Common myeloid progenitor, CD34-positive (primary cell): ENCODE data around the gene GRIN2D. TPM values are rescaled to one million over a fixed set of nuclear protein-coding genes. Genes with fewer than 3 reads are reported as not detected.

ENCODE experiments used
- CTCF ChIA-PET: fragments of 350-600 bp; sonication (Branson Sonifier 250); formaldehyde crosslinking; loops from one replicate; lab custom pipeline; 2021; ENCODE audit warnings: antibody characterized with exemption; lab: Charles Lee
- POLR2A ChIA-PET: fragments of 350-600 bp; sonication (Branson Sonifier 250); formaldehyde crosslinking; loops from one replicate; lab custom pipeline; 2021; ENCODE audit warnings: antibody characterized with exemption; lab: Charles Lee
- DNase-seq, 3 donors: peaks; one replicate each; pipeline versions ENCODE4 v3.0.0 to v3.0.0-alpha.2; 2013
- H3K27ac ChIP-seq, 2 experiments: 1 replicate in 1 of 2; 2 replicates in 1 of 2; pipeline ENCODE4 v1.7.0; 2013; ENCODE audit warnings: inconsistent platforms in 2 of 2, low read length in 2 of 2, mild to moderate bottlenecking in 2 of 2, low read depth in 1 of 2, moderate library complexity in 1 of 2; ENCODE audit not compliant: severe bottlenecking in 2 of 2, insufficient read depth in 1 of 2, poor library complexity in 1 of 2
- H3K27me3 ChIP-seq, 5 experiments: replicated peaks in 2 of 5; 1 replicate in 3 of 5; 2 replicates in 2 of 5; pipeline versions ENCODE4 v1.6.1 to v1.7.0; 2013; ENCODE audit warnings: low read length in 4 of 5, mild to moderate bottlenecking in 2 of 5, moderate library complexity in 2 of 5, inconsistent platforms in 1 of 5; ENCODE audit not compliant: insufficient read depth in 5 of 5, control insufficient read depth in 4 of 5
- H3K36me3 ChIP-seq, 4 experiments: 1 replicate in 2 of 4; 2 replicates in 2 of 4; pipeline versions ENCODE4 v1.6.1 to v1.7.0; 2013; ENCODE audit warnings: low read length in 3 of 4, control low read depth in 1 of 4, mild to moderate bottlenecking in 1 of 4; ENCODE audit not compliant: control insufficient read depth in 4 of 4, insufficient read depth in 4 of 4
- H3K4me1 ChIP-seq, 4 experiments: 1 replicate in 3 of 4; 2 replicates in 1 of 4; pipeline versions ENCODE4 v1.6.1 to v1.7.1; 2013; ENCODE audit warnings: low read length in 3 of 4, mild to moderate bottlenecking in 3 of 4, control low read depth in 1 of 4, inconsistent platforms in 1 of 4, moderate library complexity in 1 of 4; ENCODE audit not compliant: control insufficient read depth in 4 of 4, insufficient read depth in 4 of 4; ENCODE audit errors: control extremely low read depth in 1 of 4
- H3K4me3 ChIP-seq, 7 experiments: 1 replicate in 4 of 7; 2 replicates in 3 of 7; pipeline versions ENCODE4 v1.5.1 to v1.7.0; 2013; ENCODE audit warnings: mild to moderate bottlenecking in 7 of 7, low read length in 6 of 7, moderate library complexity in 6 of 7, inconsistent platforms in 2 of 7, low read depth in 2 of 7, control low read depth in 1 of 7; ENCODE audit not compliant: insufficient read depth in 4 of 7, control insufficient read depth in 1 of 7; ENCODE audit errors: extremely low read depth in 1 of 7
- H3K9me3 ChIP-seq, 5 experiments: 1 replicate in 4 of 5; 2 replicates in 1 of 5; pipeline versions ENCODE4 v1.6.1 to v1.7.1; 2013; ENCODE audit warnings: low read length in 4 of 5, mild to moderate bottlenecking in 2 of 5, inconsistent platforms in 1 of 5, low read depth in 1 of 5, moderate library complexity in 1 of 5; ENCODE audit not compliant: control insufficient read depth in 4 of 5, insufficient read depth in 2 of 5; ENCODE audit errors: control extremely low read depth in 1 of 5
- WGBS: methylation state at CpG from one replicate; pipeline ENCODE4 v1.1.5; 2013; ENCODE audit not compliant: insufficient coverage; 5-methylcytosine and 5-hydroxymethylcytosine counted together
- polyA plus RNA-seq: library from polyadenylated mRNA; unstranded; fragments of 120-200 nt; gene quantifications from one replicate; pipeline ENCODE4 v1.2.1, GENCODE V29; 2013

The GRIN2D gene
- polyA plus RNA-seq = 0.21 TPM

DNA sequence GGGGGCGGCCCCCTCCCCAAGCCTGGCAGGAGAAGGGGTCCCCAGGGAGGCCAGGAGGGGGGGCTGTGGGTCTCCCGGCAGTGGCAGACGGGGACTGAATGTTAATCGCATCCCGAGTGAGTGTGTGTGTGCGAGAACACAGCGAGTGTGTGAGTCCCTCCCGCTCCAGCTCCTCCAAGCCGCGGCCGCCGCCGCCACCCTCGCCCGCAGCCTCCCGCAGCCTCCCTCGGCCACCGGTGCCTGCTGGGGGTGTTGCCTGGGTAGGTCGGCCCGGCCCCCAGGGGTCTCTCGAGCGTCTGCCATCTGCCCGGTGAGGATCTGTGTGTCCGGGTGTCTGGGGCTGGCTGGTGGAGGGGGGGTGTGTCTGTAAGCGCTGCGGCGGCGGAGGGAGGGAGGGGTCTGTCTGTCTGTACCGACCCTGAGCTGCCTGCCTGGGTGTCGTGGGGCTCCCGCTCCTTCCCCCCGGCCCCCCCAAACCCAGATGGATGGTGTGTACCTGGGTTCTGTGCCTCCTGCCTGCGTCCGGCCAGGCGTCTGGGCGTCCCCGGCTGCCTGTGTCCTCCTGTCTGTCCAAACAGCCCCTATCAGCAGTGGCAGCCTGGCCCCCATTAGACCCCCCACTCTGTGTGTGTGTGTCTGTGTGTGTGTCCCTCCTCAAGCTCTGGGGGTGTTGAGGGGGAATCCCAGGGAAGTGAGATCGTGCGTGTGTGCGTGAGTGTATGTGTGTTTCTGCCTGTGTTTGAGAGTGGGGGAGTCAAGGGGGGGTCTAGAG lies at the start of gene GRIN2D:
Gene GRIN2D, plus strand, starts transcription at position 110 of the 772 bp plus-strand sequence. CDS start 4,725 bp downstream, outside the sequence.
- WGBS = 0% methylated on average over 25 of the region's 40 CpGs
- CTCF ChIA-PET = interaction anchor here (0.6 kb wide), 1 partner anchor 37 kb away, joined by 3 read pairs; no protein-coding TSS in a partner anchor
- Histone ChIP-seq H3K4me3 (peak within 1 kb of the TSS in 4 of 7 experiments; percentile 6 to 48 (median 34)), H3K27me3 (peaks cover 0 to 60% (median 33%) of the 10 kb centered on the region in 5 experiments), H3K4me1 (peaks cover 0 to 54% (median 38%) of the 10 kb centered on the region in 4 experiments), H3K36me3 (peaks cover 0 to 8% (median 4%) of the 10 kb centered on the region in 4 experiments), H3K9me3 (no peaks in the 10 kb centered on the region), H3K27ac (no peak within 1 kb of the TSS)
- peak in 2 of 3 donors; percentile 77 to 81 for DNase-seq
- POLR2A ChIA-PET = interaction anchor here (0.6 kb wide), 1 partner anchor 42 kb away, joined by 3 read pairs; no protein-coding TSS in a partner anchor

DNA sequence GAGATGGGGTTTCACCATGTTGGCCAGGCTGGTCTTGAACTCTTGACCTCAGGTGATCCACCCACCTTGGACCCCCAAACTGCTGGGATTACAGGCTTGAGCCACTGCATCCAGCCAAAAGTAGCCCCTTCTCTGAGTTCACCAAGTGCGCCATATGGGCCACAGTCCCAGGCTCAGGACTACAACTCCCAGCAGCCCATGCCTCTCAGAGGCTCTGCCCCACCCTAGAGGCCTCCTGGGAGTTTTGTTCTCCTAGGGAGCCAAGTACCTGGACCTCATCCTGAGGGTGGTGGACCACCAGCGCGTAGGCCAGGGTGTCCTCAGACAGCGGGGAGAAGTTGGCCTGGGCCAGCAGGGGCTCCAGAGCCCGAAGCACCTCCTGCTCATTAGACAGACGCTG lies 48.6 kb upstream of the GRIN2D start:
- Histone ChIP-seq H3K27me3 (no peaks in the 10 kb centered on the region), H3K27ac (no peak overlapping the region), H3K9me3 (no peaks in the 10 kb centered on the region), H3K4me3 (no peak overlapping the region), H3K4me1 (no peaks in the 10 kb centered on the region), H3K36me3 (peaks cover 0 to 5% (median 2%) of the 10 kb centered on the region in 4 experiments)
- ChIA-PET POLR2A (no interaction called here), CTCF (no interaction called here)
- DNase-seq = no peak
- 95% methylated on average over 5 of the region's 6 CpGs for WGBS

DNA sequence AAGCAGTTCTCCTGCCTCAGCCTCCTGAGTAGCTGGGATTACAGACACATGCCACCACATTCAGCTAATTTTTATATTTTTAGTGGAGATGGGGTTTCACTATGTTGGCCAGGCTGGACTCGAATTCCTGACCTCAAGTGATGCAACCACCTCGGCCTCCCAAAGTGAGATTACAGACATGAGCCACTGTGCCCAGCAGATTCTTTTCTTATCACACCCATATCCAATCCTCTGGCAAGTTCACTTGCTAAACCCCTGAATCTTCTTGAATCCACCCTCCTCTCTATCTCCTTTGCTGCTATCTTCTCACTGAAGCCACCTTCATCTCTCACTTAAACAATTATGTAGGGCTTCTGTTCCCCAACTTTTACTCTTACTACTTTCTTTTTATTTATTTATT lies 47.3 kb upstream of the GRIN2D start:
- no peaks in the 10 kb centered on the region for H3K9me3 ChIP-seq
- ChIA-PET POLR2A (no interaction called here), CTCF (interaction anchor here (1.0 to 3.3 kb wide), 4 partner anchors 8 to 238 kb away, joined by 3 to 22 read pairs (median 4); no protein-coding TSS in a partner anchor)
- H3K27me3 ChIP-seq = no peaks in the 10 kb centered on the region
- peaks cover 0 to 5% (median 2%) of the 10 kb centered on the region in 4 experiments for H3K36me3 ChIP-seq
- H3K4me3 ChIP-seq = no peak overlapping the region
- WGBS = 100% methylated on average over 1 of the region's 2 CpGs
- H3K27ac ChIP-seq = no peak overlapping the region
- DNase-seq = no peak
- no peaks in the 10 kb centered on the region for H3K4me1 ChIP-seq

- Histone ChIP-seq H3K4me1 (no peaks in the 10 kb centered on the region), H3K27me3 (no peaks in the 10 kb centered on the region), H3K36me3 (no peaks in the 10 kb centered on the region), H3K9me3 (no peaks in the 10 kb centered on the region), H3K4me3 (no peak overlapping the region), H3K27ac (no peak overlapping the region)
- DNase-seq = no peak
- WGBS = 90% methylated on average over 5 of the region's 5 CpGs
- ChIA-PET POLR2A (no interaction called here), CTCF (interaction anchor here (1.0 to 3.3 kb wide), 4 partner anchors 9 to 262 kb away, joined by 3 to 22 read pairs (median 4); no protein-coding TSS in a partner anchor)
Measured at GRCh38 chr19:48348045-48348444, 45.4 kb upstream of the GRIN2D start.

- CTCF ChIA-PET = interaction anchor here (0.5 to 1.3 kb wide), 4 partner anchors 14 to 261 kb away, joined by 3 to 4 read pairs (median 3); no protein-coding TSS in a partner anchor
- Histone ChIP-seq H3K9me3 (no peaks in the 10 kb centered on the region), H3K27me3 (no peaks in the 10 kb centered on the region), H3K27ac (no peak overlapping the region), H3K36me3 (no peaks in the 10 kb centered on the region), H3K4me1 (peaks cover 0 to 2% (median 0%) of the 10 kb centered on the region in 4 experiments), H3K4me3 (no peak overlapping the region)
- WGBS = 90% methylated on average over 6 of the region's 7 CpGs
- POLR2A ChIA-PET = no interaction called here
- DNase-seq = no peak
Measured at GRCh38 chr19:48348737-48349136, 44.7 kb upstream of the GRIN2D start.

DNA sequence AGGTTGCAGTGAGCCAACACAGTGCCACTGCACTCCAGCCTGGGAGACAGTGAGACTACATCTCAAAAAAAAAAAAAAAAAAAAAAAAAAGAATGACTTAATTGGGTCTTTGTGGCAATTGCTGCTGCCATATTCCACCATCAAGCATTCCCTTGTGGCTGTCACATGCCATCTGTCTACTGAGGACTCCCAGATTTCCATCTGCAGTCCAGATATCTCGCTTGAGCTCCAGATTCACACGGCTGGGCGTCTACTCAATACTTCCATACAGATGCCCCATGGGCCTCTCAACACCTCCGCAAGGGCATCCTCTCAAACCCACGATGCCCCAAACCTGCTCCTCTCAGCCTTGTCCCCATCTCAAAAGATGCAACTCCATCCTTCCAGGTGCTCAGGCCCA lies 42.6 kb upstream of the GRIN2D start:
- ChIA-PET POLR2A (no interaction called here), CTCF (interaction anchor here (0.7 to 2.3 kb wide), 7 partner anchors 8 to 258 kb away, joined by 3 to 9 read pairs (median 4); partner anchors contain the start of gene KDELR1)
- Histone ChIP-seq H3K27ac (no peak overlapping the region), H3K9me3 (no peaks in the 10 kb centered on the region), H3K4me3 (no peak overlapping the region), H3K4me1 (peaks cover 0 to 4% (median 0%) of the 10 kb centered on the region in 4 experiments), H3K36me3 (no peaks in the 10 kb centered on the region), H3K27me3 (no peaks in the 10 kb centered on the region)
- WGBS = 96% methylated on average over 5 of the region's 5 CpGs
- no peak for DNase-seq

DNA sequence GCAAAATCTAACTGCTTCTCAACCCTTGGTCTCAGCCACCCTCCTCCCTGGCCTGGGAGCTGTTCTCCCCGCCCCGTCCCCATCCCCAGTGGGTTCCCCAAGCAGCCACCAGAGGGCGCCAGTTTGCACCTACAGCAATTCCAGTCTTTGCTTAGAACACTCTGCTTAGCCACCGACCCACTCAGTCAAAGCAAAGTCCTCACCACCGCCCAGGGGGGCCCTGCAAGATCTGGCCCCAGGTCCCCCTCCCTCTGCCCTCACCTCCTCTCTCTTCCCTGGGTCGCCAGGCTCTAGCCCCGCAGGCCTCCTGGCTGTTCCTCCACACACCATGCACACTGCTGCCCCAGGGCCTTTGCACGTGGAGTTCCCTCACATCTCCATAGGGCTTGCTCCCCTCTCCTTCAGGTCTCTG lies 42.1 kb upstream of the GRIN2D start:
- CTCF ChIA-PET = interaction anchor here (0.7 to 2.3 kb wide), 7 partner anchors 9 to 258 kb away, joined by 3 to 9 read pairs (median 4); no protein-coding TSS in a partner anchor
- DNase-seq = peak; percentile 68 to 84 (median 81)
- WGBS = 39% methylated on average over 8 of the region's 8 CpGs
- Histone ChIP-seq H3K36me3 (no peaks in the 10 kb centered on the region), H3K27me3 (no peaks in the 10 kb centered on the region), H3K4me1 (peaks cover 0 to 4% (median 0%) of the 10 kb centered on the region in 4 experiments), H3K27ac (no peak overlapping the region), H3K9me3 (no peaks in the 10 kb centered on the region), H3K4me3 (no peak overlapping the region)
- POLR2A ChIA-PET = no interaction called here
